HepG2 (cell line): ENCODE measurements around the gene PDE6C. TPM values are rescaled to one million over a fixed set of nuclear protein-coding genes. Genes with fewer than 3 reads are reported as not detected.

Experiments
- AGO1 ChIP-seq: fragments of 200-400 bp; formaldehyde crosslinking; IDR thresholded peaks from 2 replicates; pipeline ENCODE4 v1.6.1; 2017; ENCODE audit warnings: mild to moderate bottlenecking, low read depth, low read length, moderate library complexity; ENCODE audit not compliant: poor library complexity, severe bottlenecking
- HNF4G ChIP-seq, 2 experiments: sonication (generic) in 1 of 2; formaldehyde crosslinking in 1 of 2; IDR thresholded peaks; 2 replicates each; pipeline versions ENCODE4 v1.4.0 to v1.6.1; 2011 to 2020; ENCODE audit warnings: borderline replicate concordance in 2 of 2, low read depth in 2 of 2, mild to moderate bottlenecking in 2 of 2, low read length in 1 of 2, missing genetic modification reagents in 1 of 2, moderate library complexity in 1 of 2
- HNRNPLL ChIP-seq: fragments of 200-400 bp; formaldehyde crosslinking; IDR thresholded peaks from 2 replicates; pipeline ENCODE4 v1.6.1; 2017; ENCODE audit warnings: mild to moderate bottlenecking, low read depth, low read length; ENCODE audit not compliant: poor library complexity, severe bottlenecking
- KDM1A ChIP-seq: IDR thresholded peaks from 2 replicates; pipeline ENCODE4 v1.6.1; 2016; ENCODE audit warnings: missing compliant biosample characterization
- KDM2A ChIP-seq: sonication (generic); formaldehyde crosslinking; IDR thresholded peaks from 2 replicates; pipeline ENCODE4 v1.4.0; 2020; ENCODE audit warnings: low read depth, missing genetic modification reagents, borderline replicate concordance
- TFDP1 ChIP-seq: IDR thresholded peaks from 2 replicates; pipeline ENCODE4 v1.6.1; 2016; ENCODE audit warnings: missing compliant biosample characterization, missing genetic modification reagents, borderline replicate concordance
- ZBTB3 ChIP-seq: sonication (generic); formaldehyde crosslinking; IDR thresholded peaks from 2 replicates; pipeline ENCODE4 v1.4.0; 2020; ENCODE audit warnings: low read depth, mild to moderate bottlenecking, moderate library complexity, missing genetic modification reagents, borderline replicate concordance
- ZBTB40 ChIP-seq, 2 experiments: fragments of 450-650 bp in 1 of 2; sonication (generic) in 1 of 2; formaldehyde crosslinking in 1 of 2; IDR thresholded peaks; 2 replicates each; pipeline versions ENCODE4 v1.6.1 to v1.8.0; 2016 to 2022; ENCODE audit warnings: antibody characterized with exemption in 1 of 2, mild to moderate bottlenecking in 1 of 2, missing genetic modification reagents in 1 of 2
- ZFP90 ChIP-seq: sonication (generic); formaldehyde crosslinking; IDR thresholded peaks from 2 replicates; pipeline ENCODE4 v1.8.0; 2022; ENCODE audit warnings: missing genetic modification reagents, mild to moderate bottlenecking, inconsistent platforms, borderline replicate concordance
- ZNF253 ChIP-seq: sonication (generic); formaldehyde crosslinking; IDR thresholded peaks from 2 replicates; pipeline ENCODE4 v1.8.0; 2022; ENCODE audit warnings: mild to moderate bottlenecking, missing genetic modification reagents, borderline replicate concordance
- ZNF557 ChIP-seq: sonication (generic); formaldehyde crosslinking; IDR thresholded peaks from 2 replicates; pipeline ENCODE4 v1.4.0; 2020; ENCODE audit warnings: missing genetic modification reagents
- ZNF605 ChIP-seq: sonication (generic); formaldehyde crosslinking; IDR thresholded peaks from 2 replicates; pipeline ENCODE4 v1.8.0; 2022; ENCODE audit warnings: mild to moderate bottlenecking, missing genetic modification reagents
- ZNF746 ChIP-seq: sonication (generic); formaldehyde crosslinking; IDR thresholded peaks from 2 replicates; pipeline ENCODE4 v1.8.0; 2022; ENCODE audit warnings: mild to moderate bottlenecking, missing genetic modification reagents
- ZSCAN31 ChIP-seq: sonication (generic); formaldehyde crosslinking; IDR thresholded peaks from 2 replicates; pipeline ENCODE4 v1.5.0; 2020; ENCODE audit warnings: low read depth, mild to moderate bottlenecking, missing genetic modification reagents
- polyA plus RNA-seq, 8 experiments: library from polyadenylated mRNA; depleted of rRNA in 3 of 8; stranded (reverse) in 7 of 8; unstranded in 1 of 8; fragments of >200 nt; fragmentation: Illumina TruSeq in 4 of 8; extraction: Trizol in 4 of 8; gene quantifications; 2 replicates each; pipeline versions ENCODE4 v1.2.1 to v1.2.3, GENCODE V29; 2011 to 2016; ENCODE audit warnings: low read depth in 4 of 8, missing spikeins in 1 of 8, mixed read lengths in 1 of 8; ENCODE audit not compliant: insufficient read depth in 1 of 8
- total RNA-seq, 5 experiments: library from RNA; depleted of rRNA; stranded (reverse); fragments of >200 nt; fragmentation: Illumina TruSeq; extraction: Trizol; gene quantifications; 2 replicates each; pipeline ENCODE4 v1.2.3, GENCODE V29; 2016; ENCODE audit warnings: low read depth in 1 of 5

PDE6C gene
- total and polyA plus RNA-seq, 2 of the 13 experiments (the other 11 are each of a cell fraction or from before 2014, with no cell fraction given), result 0.64 TPM; not detected in 1

- TF ChIP-seq ZBTB40 (IDR thresholded peaks at IDR 0.05), result no peak
- TF ChIP-seq ZBTB40 (CRISPR knock-in tag; IDR thresholded peaks at IDR 0.05), result peak; percentile 35; the same call in 1 of the 2 replicates
- peak; percentile 49; the same call in 1 of the 2 replicates for TF ChIP-seq ZNF605 (CRISPR knock-in tag)
- TF ChIP-seq HNRNPLL, result peak; percentile 97
- no peak for TF ChIP-seq ZNF253 (CRISPR knock-in tag)
- TF ChIP-seq ZNF557, result no peak
- TF ChIP-seq ZFP90 (CRISPR knock-in tag), result no peak
- TF ChIP-seq ZBTB3 (CRISPR knock-in tag), result no peak
- TF ChIP-seq HNF4G (IDR thresholded peaks at IDR 0.05; ENCODE audit: borderline replicate concordance, low read depth, low read length), result 0 out of 2 replicates have a peak, but pooled peaks have one; percentile 28
- TF ChIP-seq HNF4G (CRISPR knock-in tag; IDR thresholded peaks at IDR 0.05; ENCODE audit: borderline replicate concordance, low read depth), result no peak
- no peak for TF ChIP-seq KDM1A (CRISPR knock-in tag)
- TF ChIP-seq ZSCAN31, result no peak; the same call in 1 of the 2 replicates
- TF ChIP-seq ZNF746 (CRISPR knock-in tag), result no peak
- peak; percentile 62 for TF ChIP-seq AGO1
- peak; percentile 4; the same call in 1 of the 2 replicates for TF ChIP-seq KDM2A (CRISPR knock-in tag)
- 0 out of 2 replicates have a peak, but pooled peaks have one; percentile 30 for TF ChIP-seq TFDP1 (CRISPR knock-in tag)
These were observed 11.7 kb upstream of the PDE6C start (continued) for GRCh38 chr10:93600446-93601145.
